HG03139 (cell line): ENCODE data around the gene CCDC171.

Experiments used
- ATAC-seq: cut with Tn5 transposase; IDR thresholded peaks from one replicate; pipeline ENCODE4 v1.9.1; 2021; ENCODE audit not compliant: unreplicated experiment

Gene CCDC171

GRCh38 chr9:15975101-15975778, 422.4 kb downstream of the CCDC171 start:
- ATAC-seq, result no peak

DNA sequence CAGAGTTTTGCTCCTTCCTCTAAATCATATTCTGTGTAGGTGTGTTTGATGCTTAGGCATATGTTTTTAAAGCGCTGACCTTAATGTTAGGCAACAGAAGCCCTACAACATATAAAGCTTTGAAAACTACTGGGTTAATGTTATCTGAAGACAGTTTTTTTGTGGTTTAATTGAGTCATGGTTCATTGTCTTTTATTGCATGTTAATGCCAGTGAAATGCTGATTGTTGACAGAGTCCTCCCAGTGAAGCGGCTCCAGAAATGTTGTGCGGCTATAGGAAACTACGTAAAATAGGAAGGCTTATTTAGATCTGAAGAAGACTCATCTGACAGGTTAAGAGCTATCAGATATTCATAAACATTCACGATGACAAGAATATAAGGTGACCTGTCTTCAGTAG, 424.6 kb downstream of the CCDC171 start:
- ATAC-seq, result no peak

DNA sequence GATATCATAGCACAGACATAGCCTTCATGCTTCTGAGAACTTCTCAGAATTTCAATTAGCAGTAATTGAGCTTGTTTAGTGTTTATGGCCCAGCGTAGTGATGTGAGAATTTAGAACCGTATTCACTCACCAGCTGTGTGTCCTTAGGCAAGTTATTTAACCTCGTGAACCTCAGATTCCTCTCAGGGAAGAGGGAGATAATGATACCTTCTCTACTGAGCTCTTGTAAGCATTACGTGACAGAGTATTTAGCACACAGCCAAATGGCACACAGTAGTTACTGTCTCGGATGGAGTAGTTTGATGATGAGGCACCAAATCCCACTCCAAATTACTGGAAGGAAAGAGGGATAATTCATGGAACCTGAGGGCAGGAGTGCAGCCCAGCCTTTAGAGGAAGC, 429.3 kb downstream of the CCDC171 start:
- ATAC-seq, result no peak

DNA sequence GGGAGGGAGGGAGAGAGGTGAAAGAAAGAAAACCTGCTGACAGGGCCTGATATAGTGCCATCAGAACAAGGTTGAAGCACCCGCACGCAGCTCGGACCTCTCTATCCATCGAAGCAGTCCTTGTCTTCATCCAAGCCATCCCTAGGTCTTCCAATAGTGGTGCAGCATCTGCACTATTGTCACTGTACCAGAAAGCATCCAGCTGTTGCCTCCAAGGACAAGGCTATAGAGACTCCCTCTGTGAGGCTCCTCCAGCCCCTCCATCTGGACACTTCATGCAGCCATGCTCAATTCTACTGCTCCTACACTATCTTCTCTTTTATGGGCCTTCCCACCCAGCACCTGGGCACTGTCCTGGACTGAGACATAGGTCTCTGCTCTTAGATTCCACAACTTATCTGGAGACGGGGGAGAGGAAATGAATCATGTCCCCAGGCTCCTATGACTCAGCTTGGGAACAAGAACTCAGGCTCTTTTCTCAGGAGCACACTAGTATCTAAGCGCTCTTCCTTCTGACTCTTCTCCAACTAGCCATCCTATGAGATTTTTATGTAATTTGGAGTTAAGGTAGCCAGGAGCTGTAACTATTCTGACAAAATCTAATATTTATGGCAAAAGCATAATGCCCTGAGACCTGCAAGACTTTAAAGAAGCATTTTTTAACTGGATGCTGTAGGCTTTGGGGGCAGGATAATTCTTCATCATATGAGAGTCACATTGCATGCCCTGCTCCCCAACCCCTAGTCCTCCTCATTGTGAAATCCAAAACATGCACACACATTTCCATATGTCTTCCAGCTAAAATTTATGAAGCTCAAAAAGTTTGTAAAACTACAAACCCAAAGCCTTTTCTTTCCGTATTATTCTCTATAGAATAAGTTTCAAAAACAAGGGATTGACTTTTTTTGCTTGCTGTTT, 446.8 kb downstream of the CCDC171 start:
- no peak for ATAC-seq

DNA sequence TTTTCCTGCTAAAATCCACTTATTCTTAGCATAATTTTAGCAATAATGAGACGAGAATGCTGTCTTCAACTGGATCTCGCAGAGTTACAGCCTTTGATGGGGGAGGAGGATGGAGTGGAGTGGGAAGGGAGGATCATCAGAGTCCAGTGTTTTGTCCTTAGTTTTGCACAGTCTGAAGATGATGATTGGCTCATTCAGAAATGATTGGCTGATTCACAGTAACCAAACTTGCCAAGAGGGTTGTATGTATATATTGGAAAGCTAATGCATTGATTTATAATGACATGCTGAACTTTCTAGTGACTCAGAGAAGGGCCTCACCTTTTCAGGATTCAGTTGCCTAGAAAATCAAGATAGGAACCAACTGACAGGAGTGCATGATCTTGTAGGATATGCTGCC, 448.0 kb downstream of the CCDC171 start:
- no peak for ATAC-seq

- no peak for ATAC-seq
Observed at GRCh38 chr9:16001856-16002255, 449.0 kb downstream of the CCDC171 start.

DNA sequence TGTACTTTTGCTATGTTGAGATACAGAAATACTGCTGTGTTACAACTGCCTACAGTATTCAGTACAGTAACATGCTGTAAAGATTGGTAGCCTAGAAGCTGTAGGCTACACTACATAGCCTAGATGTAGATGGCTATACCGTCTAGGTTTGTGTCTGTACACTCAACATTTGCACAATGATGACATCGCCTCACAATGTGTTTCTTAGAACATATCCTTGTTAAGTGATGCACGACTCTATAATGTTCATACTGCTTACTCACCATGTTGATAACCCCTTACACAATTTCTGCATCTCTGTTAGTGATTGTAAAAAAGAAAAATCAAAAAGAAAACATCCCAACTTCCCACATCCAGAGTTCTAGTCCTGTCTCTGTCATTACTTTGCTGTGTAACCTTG, 450.0 kb downstream of the CCDC171 start:
- ATAC-seq, result no peak

DNA sequence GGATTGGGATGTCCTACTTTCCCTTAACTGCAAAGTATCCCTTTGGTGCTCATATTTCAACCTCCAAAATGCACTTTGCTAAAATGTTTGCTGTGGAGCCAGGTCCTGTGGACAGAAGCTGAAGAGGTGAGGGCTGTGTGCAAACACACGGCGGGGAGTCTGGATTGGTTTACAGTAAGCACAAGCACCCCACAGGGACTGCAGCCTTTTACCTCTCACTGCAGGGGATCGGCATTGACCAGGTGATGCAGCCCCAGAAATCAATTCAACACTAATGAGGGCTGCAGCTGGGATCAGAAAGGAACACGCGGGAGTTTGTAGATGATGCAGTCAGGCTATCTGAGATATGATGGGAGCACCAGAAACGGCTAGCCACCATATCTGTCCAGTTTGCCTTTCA, 450.9 kb downstream of the CCDC171 start:
- no peak for ATAC-seq

DNA sequence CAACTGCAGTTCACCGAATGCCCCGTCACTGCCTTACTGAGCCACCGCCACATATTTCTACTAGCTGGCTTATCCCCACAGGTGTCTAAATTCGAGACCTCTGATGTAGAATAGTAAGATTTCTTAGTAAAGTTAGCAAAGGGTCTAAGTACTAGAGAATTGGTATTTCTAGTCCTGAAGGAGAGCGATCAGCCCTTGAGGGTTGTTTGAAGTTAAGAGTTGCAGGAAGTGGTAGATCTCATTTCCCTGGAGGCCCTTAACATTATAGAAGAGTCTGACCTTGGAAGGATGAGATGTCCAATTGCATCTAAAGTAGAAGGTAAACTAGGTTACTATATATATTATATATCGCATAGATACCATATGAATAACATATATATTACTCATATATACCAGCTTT, 451.8 kb downstream of the CCDC171 start:
- no peak for ATAC-seq

GRCh38 chr9:16010221-16010620, 457.4 kb downstream of the CCDC171 start:
- no peak for ATAC-seq

DNA sequence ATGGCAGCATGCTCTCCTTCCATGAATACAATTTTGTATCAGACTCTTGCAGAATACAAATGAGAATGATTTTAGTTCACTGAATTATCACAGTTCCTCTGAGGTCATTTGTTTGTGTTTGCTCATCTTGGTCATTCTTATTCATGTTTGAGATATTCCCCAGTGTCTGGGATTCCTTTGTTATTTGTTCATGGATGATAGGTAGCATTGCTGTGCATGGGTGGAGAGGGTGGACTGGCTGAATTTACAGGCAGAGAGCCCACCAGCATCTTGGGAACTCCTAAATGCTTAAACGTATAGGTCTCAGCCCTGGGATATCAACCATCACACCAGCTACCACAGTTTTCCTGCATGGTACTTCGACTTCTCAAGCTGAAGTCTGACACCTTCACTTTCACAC, 459.8 kb downstream of the CCDC171 start:
- no peak for ATAC-seq

DNA sequence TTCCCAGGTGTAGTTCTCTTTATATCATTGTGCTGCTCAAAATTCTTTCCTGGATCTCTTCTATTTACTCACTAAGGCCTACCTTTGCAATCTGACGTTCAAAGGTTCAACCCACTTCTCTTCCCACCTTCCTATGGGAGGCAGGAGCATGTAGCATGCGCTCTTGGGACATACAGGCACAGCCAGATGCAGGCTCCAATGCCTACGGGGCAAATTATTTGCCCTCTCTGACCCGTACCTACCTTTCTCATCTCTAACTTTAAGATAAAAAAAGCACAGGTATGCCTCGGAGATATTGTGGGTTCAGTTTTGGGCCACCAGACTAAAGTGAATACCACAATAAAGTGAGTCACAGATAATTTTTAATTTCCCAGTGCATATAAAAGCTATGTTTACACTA, 460.5 kb downstream of the CCDC171 start:
- no peak for ATAC-seq

GRCh38 chr9:16013826-16014225, 461.0 kb downstream of the CCDC171 start:
- no peak for ATAC-seq

DNA sequence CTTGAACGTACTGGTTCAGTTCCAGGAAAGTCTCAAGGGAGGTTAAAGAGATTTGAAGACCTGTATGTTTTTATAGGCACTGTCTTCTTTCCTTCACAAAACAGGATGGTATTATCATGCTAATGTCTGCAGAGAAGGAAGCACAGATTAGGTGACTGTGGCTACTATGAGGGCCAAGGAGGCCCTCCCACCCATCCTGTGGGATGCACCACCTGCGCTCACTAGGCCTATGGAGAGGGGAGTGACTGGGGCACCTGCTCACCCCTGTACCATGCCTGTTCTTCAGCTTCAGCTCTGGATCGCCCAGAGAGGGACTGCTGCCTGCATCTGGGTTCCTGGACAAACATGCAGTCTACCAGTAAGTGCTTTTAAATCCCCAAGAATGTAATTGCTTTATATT, 469.4 kb downstream of the CCDC171 start:
- no peak for ATAC-seq

GRCh38 chr9:16023446-16023845, 470.6 kb downstream of the CCDC171 start:
- ATAC-seq, result no peak
